Ammon's horn (tissue), 1 donor: ENCODE measurements around the gene RIT2.

Source experiments
- DNase-seq: peaks from one replicate; pipeline ENCODE4 v3.0.0-alpha.2; 2016; ENCODE audit warnings: low spot score

RIT2 gene

DNA sequence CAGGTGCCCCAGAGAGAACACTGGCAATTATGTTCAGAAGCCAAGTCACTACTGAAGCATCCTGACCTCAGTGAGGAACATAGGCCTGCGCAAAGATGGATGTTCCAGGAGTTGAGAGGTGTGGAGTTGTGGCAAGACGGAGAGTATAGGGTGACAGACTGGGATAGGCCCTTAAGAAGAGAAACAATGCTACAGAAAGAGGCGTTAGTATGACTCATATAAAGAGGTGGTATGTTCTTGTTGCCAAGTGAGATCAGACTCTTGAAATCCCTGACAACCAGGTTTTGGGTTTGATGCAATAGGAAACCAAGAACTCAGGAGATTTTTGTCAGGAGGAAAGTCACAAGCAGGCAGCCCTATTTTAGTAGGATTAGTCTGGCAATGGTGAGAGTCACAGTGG is 185.6 kb downstream of the RIT2 start:
- DNase-seq: no peak

DNA sequence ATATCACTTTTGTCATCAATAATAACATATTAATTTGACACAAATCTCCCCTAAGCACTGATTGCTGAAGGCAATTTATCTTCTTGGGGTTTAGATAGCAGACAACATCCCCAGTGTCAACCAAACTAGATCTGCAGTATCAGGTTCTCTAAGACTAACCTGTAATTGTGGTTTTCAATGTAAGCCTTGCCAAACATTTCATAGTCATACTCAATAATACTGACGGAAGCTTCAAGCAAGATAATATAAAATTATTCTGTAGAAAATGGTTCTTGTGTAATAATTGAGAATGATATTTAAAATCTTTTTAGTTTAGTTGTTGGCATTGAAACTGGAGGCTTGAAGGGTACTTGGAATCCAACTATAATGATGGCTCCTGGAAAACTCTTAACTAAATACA is 186.3 kb downstream of the RIT2 start:
- DNase-seq: no peak

- no peak for DNase-seq
These were observed 190.4 kb downstream of the RIT2 start for GRCh38 chr18:42925036-42925435.

DNA sequence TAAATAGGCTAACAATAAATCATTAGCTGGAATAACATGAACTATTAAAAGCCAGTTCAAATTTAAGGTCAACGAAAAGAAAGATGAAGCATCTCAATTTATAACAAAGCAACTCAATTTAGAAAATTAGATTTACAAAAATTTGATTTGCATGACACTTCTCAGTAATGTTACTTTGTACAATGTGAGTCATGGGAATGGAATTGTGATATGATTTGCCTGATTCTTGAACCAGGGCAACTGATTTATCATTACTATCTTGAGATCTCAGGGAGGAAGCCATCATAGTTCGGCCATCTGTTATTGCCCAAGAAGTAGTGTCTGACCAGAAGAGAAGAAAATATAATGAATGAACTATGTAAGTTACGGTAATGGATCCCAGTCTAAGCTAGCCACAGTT is 193.1 kb downstream of the RIT2 start:
- no peak for DNase-seq

- no peak for DNase-seq
These were observed 194.2 kb downstream of the RIT2 start for GRCh38 chr18:42921226-42921737.

GRCh38 chr18:42920621-42921020 is 194.9 kb downstream of the RIT2 start:
- DNase-seq: no peak

- no peak for DNase-seq
These were observed 200.2 kb downstream of the RIT2 start for GRCh38 chr18:42915299-42915698.

- DNase-seq: no peak
These were observed 201.0 kb downstream of the RIT2 start for GRCh38 chr18:42914476-42914875.

- no peak for DNase-seq
These were observed 206.4 kb downstream of the RIT2 start for GRCh38 chr18:42909095-42909494.

- no peak for DNase-seq
These were observed 208.7 kb downstream of the RIT2 start for GRCh38 chr18:42906761-42907160.

DNA sequence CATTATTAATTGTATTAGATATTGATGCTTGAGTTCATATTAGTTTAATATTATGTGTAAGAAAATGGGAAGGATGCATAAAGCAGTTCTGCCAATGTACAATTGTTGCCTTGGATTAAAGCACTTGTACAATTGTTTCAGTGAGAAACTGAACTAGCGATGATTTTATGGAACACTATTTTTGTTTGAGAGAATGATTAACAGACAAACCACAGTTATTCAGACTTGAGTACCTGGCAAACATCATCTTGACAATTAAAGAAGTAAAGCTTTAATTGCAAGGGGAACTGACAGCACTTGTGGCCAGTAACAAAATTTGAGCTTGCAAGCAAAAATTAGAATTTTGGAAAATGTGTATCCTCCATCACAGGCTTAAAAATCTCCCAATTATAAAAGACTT is 214.3 kb downstream of the RIT2 start:
- DNase-seq: no peak

DNA sequence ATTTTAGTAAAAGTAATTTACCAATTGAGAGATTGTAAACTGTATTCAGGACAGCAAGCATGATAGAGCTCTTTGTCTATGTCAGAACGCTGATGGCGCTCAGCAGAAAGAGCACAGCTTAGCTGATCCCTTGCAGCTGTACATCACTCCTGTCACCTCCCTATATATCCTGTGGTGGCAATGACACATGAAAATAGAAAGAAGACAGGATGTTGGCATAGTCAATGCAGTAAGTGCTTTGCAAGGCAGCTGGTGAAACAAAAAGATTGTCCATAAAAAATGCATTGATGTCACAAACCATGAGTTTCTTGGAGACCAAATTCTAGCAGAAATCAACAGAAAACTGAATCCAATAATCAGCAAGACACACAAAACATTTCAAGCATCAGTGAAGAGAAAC is 221.5 kb downstream of the RIT2 start:
- DNase-seq: no peak

DNA sequence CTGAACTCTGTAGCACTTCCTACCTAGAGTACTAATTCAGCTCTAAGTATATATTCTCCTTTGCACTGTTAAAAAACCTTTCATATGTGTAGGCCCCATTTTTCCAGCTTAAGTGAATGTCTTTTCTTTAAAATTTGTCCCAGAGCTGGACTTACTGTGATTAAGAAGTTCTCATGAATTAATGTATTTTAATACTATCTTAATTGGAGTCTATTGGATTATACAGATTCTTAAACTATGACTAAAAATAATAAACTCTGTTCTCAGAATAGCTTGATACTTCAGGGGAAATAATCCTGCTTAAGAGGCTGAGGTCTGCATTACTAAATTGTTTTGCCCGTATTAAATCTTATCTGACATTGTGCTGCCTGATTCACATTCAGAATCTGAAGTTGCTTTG is 223.3 kb downstream of the RIT2 start:
- no peak for DNase-seq

DNA sequence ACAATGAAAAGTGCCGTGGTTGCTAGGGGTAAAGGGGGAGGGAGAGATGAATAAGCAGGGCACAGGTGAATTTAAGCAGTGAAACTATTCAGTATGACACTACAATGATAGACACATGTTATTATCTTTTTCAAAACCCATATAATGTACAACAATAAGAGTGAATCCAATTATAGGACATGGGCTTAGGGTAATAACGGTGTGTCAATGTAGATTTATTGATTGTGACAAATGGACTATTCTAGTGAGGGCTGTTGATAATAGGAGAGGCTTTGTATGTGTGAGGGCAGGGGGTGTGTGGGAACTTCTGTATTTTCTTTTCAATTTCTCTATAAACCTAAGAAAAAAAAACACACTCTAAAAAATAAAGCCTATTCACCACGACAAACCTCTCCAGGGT is 223.8 kb downstream of the RIT2 start:
- DNase-seq: no peak

DNA sequence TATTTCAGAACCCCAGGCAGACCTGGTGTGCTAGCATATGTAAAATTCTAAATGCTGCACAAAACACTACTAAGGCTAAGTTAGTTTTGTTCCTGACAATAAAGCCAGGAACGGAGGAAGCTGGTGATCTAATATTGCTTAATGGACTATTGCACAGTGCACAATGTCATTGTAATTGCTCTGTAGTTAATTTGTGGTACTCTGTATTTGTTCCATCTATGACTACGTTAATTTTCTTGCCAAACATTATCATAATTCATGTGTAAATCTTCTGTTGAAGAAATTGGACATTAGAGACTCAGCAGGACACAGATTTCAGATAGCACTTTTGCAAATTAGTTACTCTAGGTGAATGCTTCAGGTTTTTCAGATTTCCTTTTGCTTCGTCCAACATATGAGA is 232.3 kb downstream of the RIT2 start:
- no peak for DNase-seq

GRCh38 chr18:42882122-42882521 is 233.4 kb downstream of the RIT2 start:
- no peak for DNase-seq

- no peak for DNase-seq
These were observed 242.6 kb downstream of the RIT2 start for GRCh38 chr18:42872838-42873237.

GRCh38 chr18:42864876-42865275 is 250.6 kb downstream of the RIT2 start:
- no peak for DNase-seq

- DNase-seq: no peak
These were observed 254.2 kb downstream of the RIT2 start for GRCh38 chr18:42861271-42861670.

DNA sequence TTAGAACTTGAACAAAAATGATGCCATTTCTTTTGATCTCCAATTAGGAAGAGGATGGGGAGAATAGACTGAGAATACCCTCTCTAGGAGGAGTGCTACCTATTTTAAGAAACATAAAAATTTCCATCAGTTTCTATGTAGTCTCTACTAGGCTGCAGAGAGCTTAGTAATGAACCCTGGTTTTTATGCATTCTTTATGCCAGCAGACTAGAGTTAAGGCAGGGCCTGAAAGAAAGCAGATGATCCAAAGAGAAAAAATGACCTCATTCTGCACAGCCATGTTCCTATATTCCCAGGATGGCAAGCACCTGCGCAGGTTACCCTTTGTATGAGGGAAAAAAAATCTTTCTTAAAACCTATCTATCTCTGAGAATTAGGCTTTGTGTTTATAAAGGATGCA is 254.9 kb downstream of the RIT2 start:
- DNase-seq: no peak

DNA sequence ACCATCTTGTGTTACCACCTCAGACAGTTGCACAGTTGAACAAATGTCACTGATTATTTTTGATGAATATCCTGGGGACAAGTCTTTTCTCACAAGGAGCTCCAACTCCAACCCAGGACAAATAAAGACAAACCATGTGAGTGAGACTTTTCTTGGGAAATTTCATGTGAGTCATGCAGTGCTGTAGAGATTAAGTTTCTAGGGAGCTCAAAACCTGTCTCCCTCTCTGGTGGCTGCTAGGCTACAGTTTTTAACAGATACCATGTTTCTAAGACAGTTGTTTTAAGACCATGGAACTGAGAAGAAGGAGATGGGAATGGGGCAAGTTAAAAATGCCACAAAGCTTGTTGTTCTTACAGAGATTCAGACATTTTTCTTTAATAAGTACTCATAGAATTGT is 255.5 kb downstream of the RIT2 start:
- DNase-seq: no peak

GRCh38 chr18:42854558-42854957 is 260.9 kb downstream of the RIT2 start:
- no peak for DNase-seq

DNA sequence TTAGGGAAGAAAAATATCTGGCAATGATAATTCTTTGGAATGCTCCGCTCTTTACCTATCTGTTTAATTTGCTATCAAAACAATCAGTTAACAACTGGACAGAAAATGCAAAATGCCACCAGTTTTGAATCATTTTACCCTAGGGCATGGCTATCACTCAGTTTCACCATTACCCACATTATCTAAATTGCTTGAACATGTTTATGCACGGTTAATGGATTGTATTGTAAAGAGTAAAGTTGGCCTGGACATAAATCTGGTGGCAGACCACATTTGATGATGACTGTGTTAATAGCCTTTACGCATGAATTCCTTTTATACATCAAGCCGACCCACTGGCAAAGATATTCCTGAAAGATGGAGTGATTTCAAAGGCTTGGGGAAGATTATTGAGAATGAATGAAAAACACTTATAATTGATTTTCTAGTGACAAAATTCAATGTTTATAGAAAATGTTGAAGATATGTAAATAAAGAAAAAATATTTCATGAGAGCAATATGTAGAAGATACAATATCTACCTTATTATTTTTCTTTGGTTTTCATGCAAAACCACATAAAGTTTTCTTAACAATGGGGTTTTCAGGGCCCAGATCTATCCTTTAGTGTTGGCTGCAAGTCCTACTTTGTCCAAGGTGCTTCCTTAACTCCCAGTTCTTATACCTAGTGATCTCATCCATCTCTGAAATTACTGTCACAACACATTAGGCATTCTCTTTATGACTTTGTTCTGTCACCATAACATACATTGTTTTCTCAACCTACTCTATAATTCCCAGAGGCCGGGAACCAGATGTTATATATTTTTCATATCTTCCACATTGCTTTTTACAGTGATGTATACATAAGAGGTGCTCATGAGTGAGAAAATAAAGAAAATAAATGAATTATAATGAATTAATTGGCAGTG is 265.1 kb downstream of the RIT2 start:
- no peak for DNase-seq

DNA sequence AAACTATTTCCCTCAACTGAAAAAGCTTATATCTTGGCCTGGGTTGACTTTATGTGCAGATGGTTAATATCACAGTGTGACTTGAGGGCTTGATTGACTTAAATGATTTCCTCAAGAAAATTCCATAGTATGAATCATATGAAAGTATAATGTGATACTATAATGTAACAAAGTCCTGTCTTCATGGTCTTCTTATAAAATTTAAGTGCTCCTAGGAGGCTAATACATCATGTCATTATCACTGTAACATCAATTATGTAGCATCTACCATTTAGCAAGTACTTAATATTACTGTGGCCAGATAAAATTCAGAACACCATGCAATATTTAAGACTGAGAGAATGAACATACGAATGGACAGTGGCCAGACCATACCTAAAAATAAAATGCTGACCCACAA is 276.1 kb downstream of the RIT2 start:
- no peak for DNase-seq
